ENCODE results near the gene RBFOX2. TPM values are rescaled to one million over a fixed set of nuclear protein-coding genes. Genes with fewer than 3 reads are reported as not detected.

The RBFOX2 gene
- polyA plus RNA-seq, 2 of the 4 experiments (the other 2 are of a cell fraction), result 30.3 to 77.7 TPM

DNA sequence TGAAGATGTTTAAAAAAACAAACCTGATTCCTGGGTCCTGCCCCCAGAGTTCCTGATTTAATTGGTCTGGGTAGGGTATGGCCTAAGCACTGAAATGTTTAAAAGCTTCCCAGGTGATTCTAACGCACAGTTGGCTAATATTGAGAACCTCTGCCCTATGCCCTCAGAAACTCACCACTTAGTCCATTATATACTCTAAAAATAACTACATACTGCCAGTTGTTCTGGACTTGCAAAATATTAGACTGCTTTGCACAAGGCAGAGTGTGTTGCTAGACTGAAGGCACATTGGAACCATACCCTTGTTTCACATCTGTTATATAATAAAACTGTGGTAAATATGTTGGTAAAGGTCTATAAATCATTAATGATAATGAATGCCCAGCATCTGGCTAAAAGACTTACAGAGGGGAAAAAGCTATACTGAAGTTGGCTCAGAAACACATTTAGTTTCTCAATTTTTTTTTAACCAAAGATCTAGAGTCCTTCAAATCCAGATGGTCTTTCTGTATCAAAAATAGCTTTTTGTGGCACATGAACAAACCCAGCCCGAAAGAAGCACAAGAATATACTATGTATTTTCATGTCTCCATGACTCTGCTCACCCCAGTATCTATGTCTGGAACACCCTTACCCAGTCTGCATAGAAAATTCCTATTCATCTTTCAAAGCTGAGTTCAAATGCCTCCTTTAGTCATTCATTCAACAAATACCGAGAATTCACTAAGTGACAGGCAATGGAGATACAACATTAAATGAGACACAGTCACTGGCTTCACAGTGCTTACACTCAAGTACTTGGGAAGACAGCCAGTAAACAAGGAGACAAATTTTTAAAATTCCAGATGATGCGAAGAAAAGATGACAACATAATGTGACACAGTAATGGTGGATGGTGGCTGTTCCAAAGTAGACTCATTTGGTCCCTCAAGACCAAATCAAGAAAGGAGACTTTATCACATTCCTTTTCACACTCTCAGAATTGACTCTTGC is 44.1 kb downstream of the RBFOX2 start:
- Histone ChIP-seq H3K9me3 (no peaks in the 10 kb centered on the region), H3K4me3 (no peak overlapping the region), H3K27ac (no peak overlapping the region), H3K4me1 (no peaks in the 10 kb centered on the region), H3K4me2 (no peak overlapping the region)
- no peak for ATAC-seq
- no peak for DNase-seq (ENCODE audit: low read depth in 1 of 2, low spot score in 1 of 2)
- WGBS (ENCODE audit: missing lambda C conversion rate), result 90% methylated on average over 4 of the region's 4 CpGs
- ChIA-PET POLR2A (interaction anchor here (1.1 kb wide), 1 partner anchor 44 kb away, joined by 3 read pairs; the partner anchor contains the start of gene RBFOX2), CTCF (interaction anchor here (0.5 to 1.2 kb wide), 4 partner anchors 16 to 50 kb away, joined by 3 read pairs; no protein-coding TSS in a partner anchor)
- no peak for TF ChIP-seq PBX3 (IDR thresholded peaks at IDR 0.05)
- no peak for TF ChIP-seq ZSCAN20 (CRISPR knock-in tag; IDR thresholded peaks at IDR 0.05)
- TF ChIP-seq FOSB (CRISPR knock-in tag; IDR thresholded peaks at IDR 0.05), result no peak
- TF ChIP-seq HOXB5 (CRISPR knock-in tag; IDR thresholded peaks at IDR 0.05), result no peak
- TF ChIP-seq MYC (IDR thresholded peaks at IDR 0.05; ENCODE audit: borderline replicate concordance, low read length), result no peak
- TF ChIP-seq CTCF (IDR thresholded peaks at IDR 0.05), result no peak
- TF ChIP-seq FOSL2 (IDR thresholded peaks at IDR 0.05), result no peak
- TF ChIP-seq FOSL2 (CRISPR knock-in tag; IDR thresholded peaks at IDR 0.05), result no peak
- TF ChIP-seq CHD2 (IDR thresholded peaks at IDR 0.05; ENCODE audit: low read length, partially characterized antibody), result no peak
- TF ChIP-seq ESRRA (IDR thresholded peaks at IDR 0.05; ENCODE audit: borderline replicate concordance, low read length), result no peak
- TF ChIP-seq RAD21 (conservative IDR thresholded peaks at IDR 0.05 in 1 of 2, IDR thresholded peaks at IDR 0.05 in 1 of 2), result no peak
- TF ChIP-seq, protein P1, sequence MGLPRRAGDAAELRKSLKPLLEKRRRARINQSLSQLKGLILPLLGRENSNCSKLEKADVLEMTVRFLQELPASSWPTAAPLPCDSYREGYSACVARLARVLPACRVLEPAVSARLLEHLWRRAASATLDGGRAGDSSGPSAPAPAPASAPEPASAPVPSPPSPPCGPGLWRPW (IDR thresholded peaks at IDR 0.05), result no peak
- no peak for TF ChIP-seq REST (IDR thresholded peaks at IDR 0.05)
- no peak for TF ChIP-seq USF2 (IDR thresholded peaks at IDR 0.05)
- no peak for TF ChIP-seq EHF (CRISPR knock-in tag; IDR thresholded peaks at IDR 0.05)
- no peak for TF ChIP-seq MAZ (IDR thresholded peaks at IDR 0.05; ENCODE audit: borderline replicate concordance, low read depth, low read length)
- TF ChIP-seq HDAC2 (IDR thresholded peaks at IDR 0.05), result no peak
- no peak for TF ChIP-seq HEYL (CRISPR knock-in tag; IDR thresholded peaks at IDR 0.05)
- FAIRE-seq, result no peak
